ENCODE results near the gene CELSR3.

CELSR3 gene

DNA sequence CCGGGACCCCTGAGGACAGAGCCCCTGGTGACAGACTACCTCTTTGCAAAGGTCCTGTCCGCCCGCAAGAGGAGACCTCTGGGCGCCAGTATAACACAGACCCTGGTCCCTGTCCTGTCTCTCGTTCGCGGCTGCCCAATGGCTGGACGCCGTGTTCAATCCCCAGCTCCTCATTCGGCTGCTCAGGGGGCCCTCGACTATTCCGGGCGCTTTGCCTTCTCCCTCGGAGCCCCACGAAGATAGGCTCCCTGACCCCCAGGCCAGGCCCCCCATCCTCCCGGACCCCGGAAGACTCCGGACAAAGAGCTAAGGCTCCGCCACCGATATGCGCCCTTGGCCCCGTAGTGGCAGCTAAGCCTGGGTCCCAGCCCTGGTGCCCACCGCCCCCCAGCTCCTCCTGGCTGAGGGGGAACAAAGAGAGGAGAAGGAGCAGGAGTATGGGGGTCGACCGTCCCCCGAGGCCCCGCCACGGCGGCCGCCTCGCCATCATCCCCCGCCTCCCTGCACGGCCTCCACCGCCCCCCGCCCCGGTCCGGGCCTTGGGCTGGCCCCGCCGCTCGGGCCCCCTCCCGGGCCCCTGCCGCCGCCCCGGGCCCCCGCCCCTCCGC lies 437 bp downstream of the CELSR3 start:
- no peak for TF ChIP-seq FOXM1 (IDR thresholded peaks at IDR 0.05; ENCODE audit: borderline replicate concordance, low read depth)
- TF ChIP-seq EGR1 (IDR thresholded peaks at IDR 0.05), result no peak
- TF ChIP-seq TEAD4 (IDR thresholded peaks at IDR 0.05), result no peak
- no peak for TF ChIP-seq ZBTB7A (IDR thresholded peaks at IDR 0.05; ENCODE audit: low read depth)
- TF ChIP-seq, protein P1, sequence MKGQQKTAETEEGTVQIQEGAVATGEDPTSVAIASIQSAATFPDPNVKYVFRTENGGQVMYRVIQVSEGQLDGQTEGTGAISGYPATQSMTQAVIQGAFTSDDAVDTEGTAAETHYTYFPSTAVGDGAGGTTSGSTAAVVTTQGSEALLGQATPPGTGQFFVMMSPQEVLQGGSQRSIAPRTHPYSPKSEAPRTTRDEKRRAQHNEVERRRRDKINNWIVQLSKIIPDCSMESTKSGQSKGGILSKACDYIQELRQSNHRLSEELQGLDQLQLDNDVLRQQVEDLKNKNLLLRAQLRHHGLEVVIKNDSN (IDR thresholded peaks at IDR 0.05), result no peak
- no peak for TF ChIP-seq EP300 (IDR thresholded peaks at IDR 0.05; ENCODE audit: borderline replicate concordance)
- no peak for TF ChIP-seq TAF1 (IDR thresholded peaks at IDR 0.05; ENCODE audit: low read depth)
- no peak for TF ChIP-seq CEBPB (IDR thresholded peaks at IDR 0.05)
- TF ChIP-seq TCF12 (IDR thresholded peaks at IDR 0.05; ENCODE audit: low read depth), result no peak

- TF ChIP-seq TEAD4 (IDR thresholded peaks at IDR 0.05), result peak; percentile 28; the same call in 1 of the 2 replicates
- peak; percentile 78 for TF ChIP-seq ZBTB7A (IDR thresholded peaks at IDR 0.05; ENCODE audit: low read depth)
- peak; percentile 50; the same call in 1 of the 2 replicates for TF ChIP-seq TCF12 (IDR thresholded peaks at IDR 0.05; ENCODE audit: low read depth)
- TF ChIP-seq NFIC (IDR thresholded peaks at IDR 0.05), result no peak
- peak; percentile 100 for TF ChIP-seq REST (IDR thresholded peaks at IDR 0.05; ENCODE audit: low read depth)
- TF ChIP-seq FOXM1 (IDR thresholded peaks at IDR 0.05; ENCODE audit: borderline replicate concordance, low read depth), result no peak
- 0 out of 2 replicates have a peak, but pooled peaks have one; percentile 52 for TF ChIP-seq YY1 (IDR thresholded peaks at IDR 0.05; ENCODE audit: low read depth)
- TF ChIP-seq MAX (IDR thresholded peaks at IDR 0.05), result peak; percentile 82
Observed at GRCh38 chr3:48661501-48662144, 1.1 kb downstream of the CELSR3 start.

- TF ChIP-seq RAD21 (IDR thresholded peaks at IDR 0.05; ENCODE audit: low read depth) (no peak), ZBTB7A (IDR thresholded peaks at IDR 0.05; ENCODE audit: low read depth) (no peak), REST (IDR thresholded peaks at IDR 0.05; ENCODE audit: low read depth) (no peak), TCF12 (IDR thresholded peaks at IDR 0.05; ENCODE audit: low read depth) (no peak), MAX (IDR thresholded peaks at IDR 0.05) (no peak), TAF1 (IDR thresholded peaks at IDR 0.05; ENCODE audit: low read depth) (no peak), YY1 (IDR thresholded peaks at IDR 0.05; ENCODE audit: low read depth) (no peak), FOXM1 (IDR thresholded peaks at IDR 0.05; ENCODE audit: borderline replicate concordance, low read depth) (no peak), EP300 (IDR thresholded peaks at IDR 0.05; ENCODE audit: borderline replicate concordance) (no peak), NFIC (IDR thresholded peaks at IDR 0.05) (no peak), CREB1 (IDR thresholded peaks at IDR 0.05; ENCODE audit: low read depth) (no peak), TEAD4 (IDR thresholded peaks at IDR 0.05) (no peak), CEBPB (IDR thresholded peaks at IDR 0.05) (no peak), EGR1 (IDR thresholded peaks at IDR 0.05) (no peak)
- TF ChIP-seq, protein P1 (IDR thresholded peaks at IDR 0.05), result no peak
Observed at GRCh38 chr3:48660800-48661400, 1.8 kb downstream of the CELSR3 start.

- TF ChIP-seq TAF1 (IDR thresholded peaks at IDR 0.05; ENCODE audit: low read depth) (no peak), ZBTB7A (IDR thresholded peaks at IDR 0.05; ENCODE audit: low read depth) (no peak), EGR1 (IDR thresholded peaks at IDR 0.05) (no peak), NFIC (IDR thresholded peaks at IDR 0.05) (no peak), CREB1 (IDR thresholded peaks at IDR 0.05; ENCODE audit: low read depth) (no peak), FOXM1 (IDR thresholded peaks at IDR 0.05; ENCODE audit: borderline replicate concordance, low read depth) (no peak), MAX (IDR thresholded peaks at IDR 0.05) (no peak), REST (IDR thresholded peaks at IDR 0.05; ENCODE audit: low read depth) (no peak)
Observed at GRCh38 chr3:48656841-48657281, 5.8 kb downstream of the CELSR3 start.
